Activated CD4-positive, alpha-beta T cell treated with anti-CD3 and anti-CD28 coated beads for 36 hours (primary cell): ENCODE results near the gene MOV10. TPM values are rescaled to one million over a fixed set of nuclear protein-coding genes. Genes with fewer than 3 reads are reported as not detected.

Experiments
- ATAC-seq: fragments of 200-7000 bp; cut with Tn5 transposase; one replicate; pipeline ENCODE4 v1.10.0; 2021; ENCODE audit warnings: mild to moderate bottlenecking, moderate library complexity
- CTCF ChIA-PET: fragments of 350-600 bp; sonication (Branson Sonifier 250); formaldehyde crosslinking; loops from one replicate; lab custom pipeline; 2021; ENCODE audit warnings: antibody characterized with exemption; lab: Charles Lee
- POLR2A ChIA-PET: fragments of 350-600 bp; sonication (Branson Sonifier 250); formaldehyde crosslinking; loops from one replicate; lab custom pipeline; 2021; ENCODE audit warnings: antibody characterized with exemption, inconsistent platforms; lab: Charles Lee
- DNase-seq: peaks from one replicate; pipeline ENCODE4 v3.0.0-alpha.2; 2020
- H3K27ac Mint-ChIP-seq: one replicate; pipeline ENCODE4 v1.8.0; 2021; ENCODE audit warnings: mixed read lengths
- H3K27me3 Mint-ChIP-seq: one replicate; pipeline ENCODE4 v1.8.0; 2021; ENCODE audit warnings: mixed read lengths
- H3K36me3 Mint-ChIP-seq: one replicate; pipeline ENCODE4 v1.8.0; 2021; ENCODE audit warnings: low read depth, mixed read lengths
- H3K4me1 Mint-ChIP-seq: one replicate; pipeline ENCODE4 v1.8.0; 2021; ENCODE audit warnings: mixed read lengths
- H3K4me3 Mint-ChIP-seq: one replicate; pipeline ENCODE4 v1.8.0; 2021; ENCODE audit warnings: mild to moderate bottlenecking, moderate library complexity, mixed read lengths
- H3K9me3 Mint-ChIP-seq: one replicate; pipeline ENCODE4 v1.8.0; 2021; ENCODE audit warnings: low read depth, mixed read lengths
- intact Hi-C, 2 experiments: fragments of 100-400 bp; cut with DNase I in 1 of 2; cut with micrococcal nuclease in 1 of 2; formaldehyde crosslinking; loops; one replicate each; pipeline versions ENCODE4 v1.14.2 to v1.15.1; 2022 to 2024; cut with DNase I, micrococcal nuclease
- total RNA-seq, 2 experiments: library from RNA; stranded (reverse); gene quantifications; one replicate each; pipeline ENCODE4 v1.2.3, GENCODE V29; 2021

MOV10 gene
- total RNA-seq, 2 experiments from 2014 or later = 80.3 to 87.5 TPM

DNA sequence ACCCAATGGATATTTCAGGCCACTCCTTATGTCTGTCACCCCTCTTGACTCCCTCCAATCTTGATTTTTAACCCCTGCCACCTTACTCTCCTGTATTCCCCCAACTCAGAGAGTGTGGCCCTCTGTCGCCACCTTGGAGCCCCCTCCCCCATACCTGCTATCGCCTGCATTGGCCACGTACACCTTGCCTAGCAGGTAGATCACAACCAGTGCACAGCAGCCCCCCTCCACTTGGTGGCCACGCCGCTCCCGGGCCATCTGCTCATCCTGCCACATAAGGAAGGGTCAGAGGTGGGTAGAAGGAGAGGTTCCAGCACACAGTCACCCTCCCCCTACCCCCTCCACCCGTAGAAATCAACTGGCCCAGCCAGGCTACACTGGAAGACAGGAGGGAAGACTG, 37.7 kb downstream of the MOV10 start:
- Mint-ChIP-seq H3K4me1 (peaks cover 22% of the 10 kb centered on the region), H3K9me3 (no peaks in the 10 kb centered on the region), H3K36me3 (no peaks in the 10 kb centered on the region), H3K4me3 (no peak overlapping the region), H3K27ac (no peak overlapping the region), H3K27me3 (peaks cover 15% of the 10 kb centered on the region)
- intact Hi-C loops = loop anchor here in 1 of 2 experiments (10.0 kb wide), 1 partner anchor 333 kb away; no protein-coding TSS in a partner anchor
- DNase-seq (no peak), ATAC-seq (no peak)
- ChIA-PET POLR2A (no interaction called here), CTCF (interaction anchor here (1.0 kb wide), 1 partner anchor 94 kb away, joined by 3 read pairs; the partner anchor contains the start of gene ST7L)

DNA sequence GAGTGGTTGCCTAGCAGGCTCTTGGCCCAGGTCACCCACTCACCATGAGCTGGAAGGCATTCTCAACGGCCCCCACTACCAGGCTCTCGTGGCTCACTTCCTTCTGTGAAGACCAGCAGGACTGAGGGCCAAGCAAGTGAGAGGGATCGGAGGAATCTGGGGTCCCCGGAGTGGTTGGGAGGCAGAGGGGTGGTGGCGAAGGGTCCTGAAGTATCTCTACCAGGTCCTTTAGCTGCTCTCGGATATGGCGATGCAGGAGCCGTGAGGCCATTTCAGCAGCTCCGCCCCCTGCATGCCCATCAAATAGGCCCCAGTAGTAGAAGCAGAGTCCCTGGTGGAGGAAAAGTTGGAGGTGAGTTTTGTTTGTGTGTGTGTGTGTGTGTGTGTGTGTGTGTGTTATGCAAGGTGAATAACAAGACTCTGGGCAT, 38.3 kb downstream of the MOV10 start:
- no peaks in the 10 kb centered on the region for H3K36me3 Mint-ChIP-seq
- no peak for DNase-seq
- ChIA-PET CTCF (interaction anchor here (1.0 kb wide), 1 partner anchor 94 kb away, joined by 3 read pairs; the partner anchor contains the start of gene ST7L), POLR2A (no interaction called here)
- no peaks in the 10 kb centered on the region for H3K9me3 Mint-ChIP-seq
- peaks cover 18% of the 10 kb centered on the region for H3K4me1 Mint-ChIP-seq
- H3K27me3 Mint-ChIP-seq = peaks cover 15% of the 10 kb centered on the region
- H3K4me3 Mint-ChIP-seq = no peak overlapping the region
- intact Hi-C loops = loop anchor here in 1 of 2 experiments (10.0 kb wide), 1 partner anchor 332 kb away; no protein-coding TSS in a partner anchor
- ATAC-seq = no peak
- H3K27ac Mint-ChIP-seq = no peak overlapping the region

DNA sequence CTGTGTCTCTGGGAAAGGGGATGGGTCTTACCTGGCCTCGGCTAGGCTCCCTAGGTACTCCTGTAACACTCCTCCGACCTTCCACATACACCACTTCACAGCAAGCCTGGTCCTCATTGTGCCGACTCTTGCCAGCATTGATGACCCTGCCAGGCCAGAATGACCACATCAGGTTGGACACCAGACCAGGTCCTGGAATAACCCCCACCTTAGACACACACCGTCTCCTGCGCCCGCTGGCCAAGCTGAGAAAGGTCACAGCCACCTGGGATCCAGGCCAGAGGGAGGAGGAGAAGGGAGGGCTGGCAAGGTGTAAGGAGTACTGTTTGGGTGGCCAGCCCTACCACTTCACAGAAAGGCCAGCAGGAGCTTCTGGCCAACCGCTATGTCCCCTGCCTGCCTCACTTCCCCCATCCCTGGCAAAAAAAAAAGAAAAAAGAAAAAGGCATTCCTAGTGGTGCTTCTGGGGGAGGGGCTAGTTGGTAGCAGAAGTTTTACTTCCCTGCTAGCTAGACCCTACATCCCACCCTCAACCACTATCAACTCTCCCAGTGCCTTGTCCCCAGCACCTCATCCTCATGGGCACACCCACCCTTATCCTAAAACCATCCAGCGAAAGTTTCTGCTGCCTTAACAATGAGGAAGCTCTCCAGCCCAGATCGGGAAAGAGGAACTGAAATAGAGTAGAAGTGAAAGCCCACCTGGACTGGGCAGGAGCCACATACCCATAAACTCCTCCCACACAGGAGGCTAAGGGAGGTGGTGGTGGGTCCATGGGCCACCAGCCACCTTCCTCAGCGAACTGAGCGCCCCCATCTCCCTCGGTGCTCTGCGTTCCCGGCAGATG, 39.2 kb downstream of the MOV10 start:
- Mint-ChIP-seq H3K27ac (no peak overlapping the region), H3K36me3 (no peaks in the 10 kb centered on the region), H3K27me3 (peaks cover 14% of the 10 kb centered on the region), H3K9me3 (no peaks in the 10 kb centered on the region), H3K4me1 (peaks cover 20% of the 10 kb centered on the region), H3K4me3 (peak overlapping the region; percentile 4)
- DNase-seq (no peak), ATAC-seq (no peak)
- POLR2A ChIA-PET = interaction anchor here (1.0 kb wide), 1 partner anchor 9 kb away, joined by 4 read pairs; no protein-coding TSS in a partner anchor
- CTCF ChIA-PET = interaction anchor here (0.6 to 9.6 kb wide), 5 partner anchors 85 to 1487 kb away, joined by 3 to 157 read pairs (median 3); partner anchors contain the start of gene ST7L
- intact Hi-C loops = loop anchor here (2.0 to 10.0 kb wide), 5 partner anchors 39 to 677 kb away; partner anchors contain the start of genes LRIG2 (in 2 of the 2), MAGI3 (in 1 of the 2) and MOV10 (in 1 of the 2)

DNA sequence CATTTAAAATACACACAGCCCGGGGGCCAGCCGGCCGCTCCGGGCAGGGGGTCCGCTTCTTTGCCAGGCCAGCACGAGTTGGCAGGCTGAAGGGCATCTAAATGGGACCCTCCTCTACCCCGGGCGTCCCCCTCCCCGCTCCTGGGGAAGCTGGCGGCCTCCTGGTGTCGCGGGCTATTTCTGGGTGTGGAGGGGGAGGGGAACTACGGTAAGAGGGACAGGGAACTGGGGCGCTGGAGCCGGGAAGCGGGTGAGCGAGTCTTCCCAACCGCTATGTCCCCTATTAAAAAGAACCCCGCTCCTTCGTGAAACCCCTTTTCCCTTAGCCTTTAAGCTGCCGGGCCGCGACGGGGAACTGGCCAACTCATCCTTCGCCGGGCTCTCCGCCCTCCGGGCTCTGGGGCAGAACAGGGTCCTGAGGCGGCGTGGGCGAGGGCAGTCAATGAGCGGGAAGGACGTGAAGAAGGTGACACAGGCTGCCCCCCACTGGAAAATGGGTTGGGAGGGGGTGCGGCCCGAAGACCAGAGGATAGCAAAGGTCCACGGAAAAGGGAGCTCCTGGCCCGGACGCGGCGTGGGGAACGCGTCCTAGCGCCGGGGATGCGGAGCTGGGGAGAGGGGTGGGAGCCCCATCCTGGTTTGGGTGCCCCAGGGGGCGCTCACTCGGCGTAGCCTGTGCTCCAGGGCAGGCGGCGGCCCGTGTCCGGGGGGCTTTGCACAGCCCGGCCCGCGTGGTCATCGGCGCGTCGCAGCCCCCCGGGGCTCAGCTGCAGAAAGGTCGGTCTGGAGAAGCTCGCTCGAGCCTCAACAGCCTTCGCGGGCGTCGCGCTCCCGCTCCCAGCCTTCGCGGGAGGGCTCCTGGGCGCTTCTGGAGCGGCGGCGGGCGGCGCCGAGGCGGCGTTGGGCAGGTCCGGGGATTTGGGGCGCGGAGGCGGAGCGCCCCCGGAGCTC, 40.1 kb downstream of the MOV10 start:
- peak overlapping the region; percentile 69 for H3K4me3 Mint-ChIP-seq
- H3K27ac Mint-ChIP-seq = no peak overlapping the region
- no peak for ATAC-seq
- intact Hi-C loops = loop anchor here (1.0 to 10.0 kb wide), 13 partner anchors 40 to 1191 kb away; partner anchors contain the start of genes LRIG2 (in 2 of the 2), SLC16A1 (in 2 of the 2), CAPZA1 (in 1 of the 2) and DCLRE1B (in 1 of the 2)
- ChIA-PET POLR2A (interaction anchor here (1.0 kb wide), 1 partner anchor 10 kb away, joined by 4 read pairs; no protein-coding TSS in a partner anchor), CTCF (interaction anchor here (0.6 to 9.6 kb wide), 25 partner anchors 11 to 1071 kb away, joined by 3 to 157 read pairs (median 4); partner anchors contain the start of genes CTTNBP2NL, LRIG2 and WNT2B)
- peaks cover 18% of the 10 kb centered on the region for H3K27me3 Mint-ChIP-seq
- peak; percentile 36 for DNase-seq
- H3K36me3 Mint-ChIP-seq = no peaks in the 10 kb centered on the region
- peaks cover 17% of the 10 kb centered on the region for H3K4me1 Mint-ChIP-seq
- no peaks in the 10 kb centered on the region for H3K9me3 Mint-ChIP-seq

DNA sequence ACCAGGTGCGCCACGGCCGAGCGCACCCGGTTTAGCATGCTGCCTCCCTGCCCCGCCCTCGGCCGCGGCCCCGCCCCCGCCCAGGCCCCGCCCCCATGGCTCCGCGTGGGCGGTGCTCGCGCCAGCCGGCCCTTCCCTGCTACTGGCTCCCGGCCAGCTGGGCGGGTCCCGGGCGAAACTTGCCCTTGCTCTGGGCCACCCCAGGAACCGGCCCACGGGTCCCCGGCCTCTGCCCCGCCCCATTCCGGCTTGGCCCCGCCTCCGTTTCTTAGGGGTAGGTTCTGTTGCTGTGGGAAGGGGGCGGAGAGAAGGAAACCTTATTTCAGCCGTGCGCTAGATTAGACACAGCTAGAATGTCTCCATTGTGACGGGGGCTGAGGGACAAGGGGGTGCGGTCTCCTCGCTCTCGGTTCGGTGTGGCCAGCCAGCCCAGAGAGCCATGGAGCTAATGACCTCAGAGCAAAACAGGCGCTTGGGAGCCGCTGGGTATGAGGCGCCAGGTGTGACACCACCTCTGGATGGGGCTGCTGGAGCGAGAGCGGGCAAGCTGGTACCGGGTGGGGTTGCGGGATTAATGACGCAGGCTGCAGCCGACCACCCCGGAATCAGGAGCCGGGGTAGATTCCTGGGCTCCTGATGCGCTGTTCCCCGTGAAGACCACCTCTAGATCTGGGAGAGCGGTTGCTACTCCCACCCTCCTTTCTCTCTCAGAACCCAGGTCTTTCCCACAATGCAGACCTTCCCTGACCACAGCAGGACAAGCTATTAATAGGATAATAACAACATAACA, 41.0 kb downstream of the MOV10 start, which contains the start of gene PPM1J:
Gene PPM1J (minus strand): TSS at position 69 of the 790 bp plus-strand sequence. CDS start 31 bp downstream, at position 38.
- Mint-ChIP-seq H3K9me3 (no peaks in the 10 kb centered on the region), H3K27me3 (peaks cover 18% of the 10 kb centered on the region), H3K27ac (no peak within 1 kb of the TSS), H3K4me1 (peaks cover 14% of the 10 kb centered on the region), H3K36me3 (no peaks in the 10 kb centered on the region), H3K4me3 (peak within 1 kb of the TSS; percentile 74)
- ChIA-PET POLR2A (interaction anchor here (0.6 kb wide), 2 partner anchors 25 to 93 kb away, joined by 3 read pairs; no protein-coding TSS in a partner anchor), CTCF (interaction anchor here (0.6 to 9.6 kb wide), 40 partner anchors 12 to 1154 kb away, joined by 3 to 157 read pairs (median 4); partner anchors contain the start of genes CTTNBP2NL, LRIG2, MOV10 and WNT2B)
- peak; percentile 97 for DNase-seq
- intact Hi-C loops = loop anchor here (1.0 to 10.0 kb wide), 18 partner anchors 41 to 1190 kb away; partner anchors contain the start of genes LRIG2 (in 2 of the 2), SLC16A1 (in 2 of the 2), CAPZA1 (in 1 of the 2) and DCLRE1B (in 1 of the 2)
- ATAC-seq = peak; percentile 84

DNA sequence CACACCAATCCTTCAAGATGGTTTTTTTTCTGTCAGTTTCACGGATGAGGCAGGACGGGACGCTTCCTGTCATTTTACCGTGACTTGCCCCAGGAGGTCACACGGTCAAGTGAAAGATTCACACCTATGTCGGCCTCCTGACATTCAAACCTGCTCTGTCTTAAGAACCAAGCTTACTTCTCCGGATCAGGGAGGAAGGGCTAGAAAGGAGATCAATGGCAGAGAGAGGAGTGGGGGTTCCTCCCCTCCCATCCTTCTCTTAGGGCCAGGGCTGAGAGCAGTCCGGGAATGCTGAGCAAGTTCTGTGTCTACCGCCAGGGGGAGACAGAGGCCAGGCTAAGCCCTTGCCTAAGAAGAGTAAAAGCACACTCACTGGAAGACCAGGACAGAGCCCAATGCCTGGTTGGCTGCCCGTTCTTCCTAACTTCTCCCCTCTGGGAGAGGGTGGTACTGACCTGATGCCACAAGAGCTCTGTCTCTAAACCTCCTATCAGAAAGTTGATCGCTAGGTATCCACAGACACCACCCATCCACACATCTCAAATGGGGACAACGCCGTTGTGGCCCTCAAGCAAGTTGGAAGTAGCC, 41.8 kb downstream of the MOV10 start:
- ATAC-seq (peak; percentile 56), DNase-seq (peak; percentile 89)
- H3K4me1 Mint-ChIP-seq = peaks cover 14% of the 10 kb centered on the region
- no peak overlapping the region for H3K27ac Mint-ChIP-seq
- intact Hi-C loops = loop anchor here (1.0 to 10.0 kb wide), 10 partner anchors 88 to 1096 kb away; partner anchors contain the start of genes RSBN1 (in 1 of the 2) and SLC16A1 (in 1 of the 2)
- CTCF ChIA-PET = interaction anchor here (0.6 to 9.6 kb wide), 38 partner anchors 13 to 1193 kb away, joined by 3 to 157 read pairs (median 4); partner anchors contain the start of genes CTTNBP2NL, LRIG2 and MOV10
- H3K4me3 Mint-ChIP-seq = peak overlapping the region; percentile 74
- no peaks in the 10 kb centered on the region for H3K9me3 Mint-ChIP-seq
- no peaks in the 10 kb centered on the region for H3K36me3 Mint-ChIP-seq
- POLR2A ChIA-PET = interaction anchor here (0.6 kb wide), 1 partner anchor 94 kb away, joined by 3 read pairs; no protein-coding TSS in a partner anchor
- H3K27me3 Mint-ChIP-seq = peaks cover 18% of the 10 kb centered on the region

DNA sequence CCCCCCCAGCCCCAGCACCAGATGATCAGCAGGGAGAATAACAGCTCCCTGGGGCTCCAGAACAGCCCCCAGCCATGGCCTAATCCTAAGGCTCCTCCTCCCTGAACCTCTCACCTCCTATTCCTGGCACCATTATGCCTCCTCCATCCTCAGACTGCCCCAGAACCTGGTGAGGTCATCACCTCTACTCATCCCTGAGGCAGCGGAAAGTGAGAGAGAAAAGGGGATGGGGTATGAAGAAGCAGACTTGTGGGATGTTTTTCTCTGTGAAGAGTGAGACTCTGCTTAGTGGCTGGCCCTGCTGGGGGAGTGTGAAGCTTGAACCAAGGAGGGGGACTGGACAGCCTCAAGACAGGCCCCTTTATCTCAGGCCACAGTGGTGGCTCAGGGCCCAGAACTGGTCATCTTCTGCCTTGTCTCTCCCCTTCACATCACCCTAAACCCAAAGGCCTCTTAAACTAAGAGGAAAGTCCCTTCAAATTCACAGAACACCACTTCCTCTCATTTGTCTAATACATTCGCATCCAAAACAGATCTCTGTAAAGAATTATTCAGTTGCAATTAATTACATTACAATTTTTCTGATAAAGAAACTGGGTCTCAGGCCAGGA, 42.9 kb downstream of the MOV10 start:
- peaks cover 18% of the 10 kb centered on the region for H3K27me3 Mint-ChIP-seq
- H3K9me3 Mint-ChIP-seq = no peaks in the 10 kb centered on the region
- ChIA-PET POLR2A (no interaction called here), CTCF (interaction anchor here (0.6 to 9.6 kb wide), 18 partner anchors 9 to 1192 kb away, joined by 3 to 157 read pairs (median 4); partner anchors contain the start of gene LRIG2)
- H3K36me3 Mint-ChIP-seq = no peaks in the 10 kb centered on the region
- peaks cover 17% of the 10 kb centered on the region for H3K4me1 Mint-ChIP-seq
- no peak for ATAC-seq
- intact Hi-C loops = loop anchor here (2.0 to 10.0 kb wide), 7 partner anchors 163 to 1095 kb away; partner anchors contain the start of genes RSBN1 (in 1 of the 2) and SLC16A1 (in 1 of the 2)
- DNase-seq = no peak
- no peak overlapping the region for H3K27ac Mint-ChIP-seq
- H3K4me3 Mint-ChIP-seq = no peak overlapping the region

DNA sequence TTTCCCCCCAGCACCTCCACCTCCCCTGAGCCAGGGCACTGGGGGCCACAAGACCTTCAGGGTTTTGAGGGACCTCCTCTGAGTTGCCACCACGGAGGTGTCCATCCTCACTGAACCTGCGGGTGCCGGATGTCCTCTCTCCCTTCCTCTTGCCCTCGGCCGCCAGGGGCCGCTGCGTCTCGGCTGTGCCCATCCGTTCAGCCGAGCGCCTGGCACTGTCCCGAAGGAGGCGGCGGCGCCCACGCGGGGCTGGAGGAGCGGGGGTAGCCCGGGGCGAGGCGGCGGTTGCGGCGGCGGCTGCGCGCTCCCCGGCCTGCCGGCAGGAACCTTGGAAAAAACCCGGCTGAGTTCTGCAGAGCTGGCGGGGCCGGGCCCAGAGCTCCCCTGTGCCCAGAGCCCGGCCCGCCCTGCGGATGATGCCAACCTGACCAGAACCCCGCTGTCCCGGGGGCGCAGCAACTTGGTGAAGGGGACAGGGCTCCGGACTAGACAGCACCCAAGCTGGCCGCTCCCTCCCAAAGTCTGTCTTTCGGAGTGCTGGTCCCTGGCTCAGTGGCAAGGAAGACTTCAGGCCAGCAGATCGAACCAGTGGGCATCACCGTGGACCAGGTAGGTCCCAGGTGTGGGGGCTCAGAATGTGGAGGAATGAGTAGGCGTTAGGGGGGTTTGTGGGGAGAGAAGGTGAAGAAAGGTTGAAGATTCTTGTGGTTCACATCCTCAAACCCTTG, 44.4 kb downstream of the MOV10 start:
- intact Hi-C loops = loop anchor here (2.0 to 10.0 kb wide), 6 partner anchors 163 to 1093 kb away; partner anchors contain the start of genes RSBN1 (in 1 of the 2) and SLC16A1 (in 1 of the 2)
- peaks cover 27% of the 10 kb centered on the region for H3K4me1 Mint-ChIP-seq
- ChIA-PET POLR2A (no interaction called here), CTCF (interaction anchor here (0.5 to 9.6 kb wide), 17 partner anchors 8 to 356 kb away, joined by 3 to 157 read pairs (median 3); partner anchors contain the start of genes LRIG2 and RHOC)
- peak; percentile 88 for DNase-seq
- H3K4me3 Mint-ChIP-seq = no peak overlapping the region
- no peaks in the 10 kb centered on the region for H3K9me3 Mint-ChIP-seq
- H3K27ac Mint-ChIP-seq = peak overlapping the region; percentile 34
- peaks cover 13% of the 10 kb centered on the region for H3K27me3 Mint-ChIP-seq
- H3K36me3 Mint-ChIP-seq = no peaks in the 10 kb centered on the region
- ATAC-seq = peak; percentile 38
